GM12801 (cell line): ENCODE results near the gene PBX1.

Experiments used
- TF ChIP-seq, protein P1 (sequence below): IDR thresholded peaks from one replicate; pipeline ENCODE4 v1.5.1; 2011; ENCODE audit warnings: control low read depth; ENCODE audit not compliant: insufficient read length; ENCODE audit errors: extremely low read depth

PBX1 gene

GRCh38 chr1:164719676-164720439 is 160.9 kb downstream of the PBX1 start:
- TF ChIP-seq, protein P1, sequence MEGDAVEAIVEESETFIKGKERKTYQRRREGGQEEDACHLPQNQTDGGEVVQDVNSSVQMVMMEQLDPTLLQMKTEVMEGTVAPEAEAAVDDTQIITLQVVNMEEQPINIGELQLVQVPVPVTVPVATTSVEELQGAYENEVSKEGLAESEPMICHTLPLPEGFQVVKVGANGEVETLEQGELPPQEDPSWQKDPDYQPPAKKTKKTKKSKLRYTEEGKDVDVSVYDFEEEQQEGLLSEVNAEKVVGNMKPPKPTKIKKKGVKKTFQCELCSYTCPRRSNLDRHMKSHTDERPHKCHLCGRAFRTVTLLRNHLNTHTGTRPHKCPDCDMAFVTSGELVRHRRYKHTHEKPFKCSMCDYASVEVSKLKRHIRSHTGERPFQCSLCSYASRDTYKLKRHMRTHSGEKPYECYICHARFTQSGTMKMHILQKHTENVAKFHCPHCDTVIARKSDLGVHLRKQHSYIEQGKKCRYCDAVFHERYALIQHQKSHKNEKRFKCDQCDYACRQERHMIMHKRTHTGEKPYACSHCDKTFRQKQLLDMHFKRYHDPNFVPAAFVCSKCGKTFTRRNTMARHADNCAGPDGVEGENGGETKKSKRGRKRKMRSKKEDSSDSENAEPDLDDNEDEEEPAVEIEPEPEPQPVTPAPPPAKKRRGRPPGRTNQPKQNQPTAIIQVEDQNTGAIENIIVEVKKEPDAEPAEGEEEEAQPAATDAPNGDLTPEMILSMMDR = no peak

GRCh38 chr1:164720440-164721227 is 161.7 kb downstream of the PBX1 start:
- TF ChIP-seq, protein P1 = no peak

DNA sequence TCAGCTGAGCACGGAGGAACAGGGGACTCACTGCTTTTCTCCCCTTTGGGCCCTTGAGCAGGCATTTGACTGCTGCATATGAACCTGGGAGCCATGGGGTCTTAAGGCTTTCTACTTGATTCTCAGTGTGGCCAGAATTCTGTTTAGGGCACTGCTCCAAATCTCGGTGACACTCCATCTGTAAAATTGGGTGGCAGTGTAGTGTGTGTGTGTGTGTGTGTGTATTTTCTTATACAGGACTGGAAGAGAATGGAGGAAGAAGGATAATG is 162.2 kb downstream of the PBX1 start:
- TF ChIP-seq, protein P1 = no peak

- TF ChIP-seq, protein P1 = no peak
Measured at GRCh38 chr1:164723296-164723798, 164.4 kb downstream of the PBX1 start.

DNA sequence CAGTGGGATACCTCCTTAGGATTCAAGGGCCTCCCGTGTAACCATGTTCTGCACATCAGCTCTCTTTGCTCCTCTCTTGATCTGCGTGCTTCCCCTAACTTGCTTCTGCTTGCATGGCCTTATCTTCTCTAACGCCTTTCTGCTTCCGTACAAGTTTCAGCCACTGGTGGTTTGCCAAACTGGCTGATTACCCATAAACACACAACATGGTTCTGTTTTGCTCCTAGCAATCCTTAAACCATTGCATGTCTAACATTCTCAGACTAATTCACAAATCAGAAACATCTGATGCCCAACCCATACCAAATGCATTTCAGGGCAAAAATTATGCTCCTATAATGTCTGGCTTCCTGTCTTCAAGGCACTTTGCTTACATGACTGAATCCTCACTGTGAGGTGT is 166.4 kb downstream of the PBX1 start:
- TF ChIP-seq, protein P1 = no peak

DNA sequence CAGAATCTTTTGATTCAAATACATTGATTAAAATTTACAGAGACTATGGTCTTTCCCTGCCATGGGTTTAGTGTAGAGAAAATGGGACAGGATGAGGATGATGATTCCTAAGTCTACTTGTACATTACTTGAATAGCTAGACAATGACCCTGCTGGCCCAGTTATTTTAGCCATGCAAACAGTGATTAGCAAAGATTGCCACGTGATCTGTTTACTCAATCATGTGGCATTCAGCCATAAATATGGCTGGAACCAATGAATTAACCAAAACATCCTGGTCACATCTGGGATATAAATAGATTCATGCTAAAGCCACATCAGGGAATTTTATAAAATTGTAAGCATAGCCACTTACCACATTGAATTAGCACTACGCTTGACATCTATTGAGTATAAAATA is 167.3 kb downstream of the PBX1 start:
- TF ChIP-seq, protein P1 = no peak

- TF ChIP-seq, protein P1 = no peak
Measured at GRCh38 chr1:164728719-164729118, 169.7 kb downstream of the PBX1 start.
